CD4-positive, alpha-beta T cell (primary cell): ENCODE measurements around the gene TCAP. TPM values are rescaled to one million over a fixed set of nuclear protein-coding genes. Genes with fewer than 3 reads are reported as not detected.

Source experiments
- ATAC-seq: fragments of 200-7000 bp; cut with Tn5 transposase; one replicate; pipeline ENCODE4 v1.10.0; 2022; ENCODE audit warnings: mild to moderate bottlenecking; ENCODE audit not compliant: poor library complexity
- CTCF ChIA-PET: fragments of 350-600 bp; sonication (Branson Sonifier 250); formaldehyde crosslinking; loops from one replicate; lab custom pipeline; 2021; ENCODE audit warnings: antibody characterized with exemption, inconsistent platforms; lab: Charles Lee
- POLR2A ChIA-PET: fragments of 350-600 bp; sonication (Branson Sonifier 250); formaldehyde crosslinking; loops from one replicate; lab custom pipeline; 2021; ENCODE audit warnings: antibody characterized with exemption, inconsistent platforms; lab: Charles Lee
- DNase-seq, 14 experiments: peaks; one replicate each; pipeline ENCODE4 v3.0.0-alpha.2; 2013 to 2020; ENCODE audit warnings: mixed read lengths in 2 of 14
- H3K27ac ChIP-seq, 2 donors: one replicate each; pipeline versions ENCODE4 v1.5.1 to v1.7.0; 2013; ENCODE audit warnings: low read length in 2 of 2, low read depth in 1 of 2, mild to moderate bottlenecking in 1 of 2
- H3K27me3 ChIP-seq, 2 experiments: 1 replicate in 1 of 2; 2 replicates in 1 of 2; pipeline versions ENCODE4 v1.6.1 to v1.7.0; 2013; ENCODE audit warnings: low read length in 2 of 2, control low read depth in 1 of 2, mild to moderate bottlenecking in 1 of 2, moderate library complexity in 1 of 2; ENCODE audit not compliant: insufficient read depth in 2 of 2, control insufficient read depth in 1 of 2
- H3K36me3 ChIP-seq: one replicate; pipeline ENCODE4 v1.6.1; 2013; ENCODE audit warnings: low read length, control low read depth; ENCODE audit not compliant: insufficient read depth
- H3K4me1 ChIP-seq: one replicate; pipeline ENCODE4 v1.6.1; 2013; ENCODE audit warnings: low read length, control low read depth; ENCODE audit not compliant: insufficient read depth
- H3K4me3 ChIP-seq: one replicate; pipeline ENCODE4 v1.5.1; 2013; ENCODE audit warnings: mild to moderate bottlenecking, low read length, moderate library complexity
- H3K9me3 ChIP-seq, 2 experiments: 1 replicate in 1 of 2; 2 replicates in 1 of 2; pipeline versions ENCODE4 v1.6.1 to v1.7.0; 2013; ENCODE audit warnings: low read length in 2 of 2, mild to moderate bottlenecking in 2 of 2, control low read depth in 1 of 2, moderate library complexity in 1 of 2; ENCODE audit not compliant: control insufficient read depth in 1 of 2, insufficient read depth in 1 of 2
- H3K27ac Mint-ChIP-seq: one replicate; pipeline ENCODE4 v1.8.0; 2020; ENCODE audit warnings: mixed read lengths
- H3K27me3 Mint-ChIP-seq: one replicate; pipeline ENCODE4 v1.8.0; 2021; ENCODE audit warnings: mixed read lengths
- H3K36me3 Mint-ChIP-seq: one replicate; pipeline ENCODE4 v1.8.0; 2021; ENCODE audit warnings: low read depth, mixed read lengths
- H3K4me1 Mint-ChIP-seq: one replicate; pipeline ENCODE4 v1.8.0; 2021; ENCODE audit warnings: low read depth, mixed read lengths
- H3K4me3 Mint-ChIP-seq: one replicate; pipeline ENCODE4 v1.8.0; 2020; ENCODE audit warnings: mild to moderate bottlenecking, mixed read lengths
- H3K9me3 Mint-ChIP-seq: one replicate; pipeline ENCODE4 v1.8.0; 2020; ENCODE audit warnings: mixed read lengths
- intact Hi-C, 2 experiments: fragments of 100-400 bp; cut with DNase I in 1 of 2; cut with micrococcal nuclease in 1 of 2; formaldehyde crosslinking; loops; one replicate each; pipeline versions ENCODE4 v1.15.1 to v1.9.0; 2023 to 2025; cut with DNase I, micrococcal nuclease
- polyA plus RNA-seq, 2 donors: library from polyadenylated mRNA; unstranded; fragments of 120-200 nt; gene quantifications; one replicate each; pipeline ENCODE4 v1.2.1, GENCODE V29; 2013
- total RNA-seq, 174 experiments: library from RNA in 2 of 174; stranded (reverse) in 2 of 174; gene quantifications; one replicate each; pipeline ENCODE4 v1.2.3 and lab custom pipeline; 2021 to 2026
- TF ChIP-seq, protein P1 (sequence below): fragments of 200-600 bp; IDR thresholded peaks from one replicate; pipeline ENCODE4 v1.8.0; 2022; ENCODE audit warnings: antibody characterized with exemption, mild to moderate bottlenecking

The TCAP gene, protein sequence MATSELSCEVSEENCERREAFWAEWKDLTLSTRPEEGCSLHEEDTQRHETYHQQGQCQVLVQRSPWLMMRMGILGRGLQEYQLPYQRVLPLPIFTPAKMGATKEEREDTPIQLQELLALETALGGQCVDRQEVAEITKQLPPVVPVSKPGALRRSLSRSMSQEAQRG
- total RNA-seq (1 to 10 TPM; 6.4 TPM), total RNA-seq (lab: John Stamatoyannopoulos, UW) (0.09 to 4.8 (median 1.9) reads per million in 172 experiments)
- 1.6 TPM for polyA plus RNA-seq (2013, experiment 1 of 2)
- polyA plus RNA-seq (2013, experiment 2 of 2), result 8.4 TPM

- POLR2A ChIA-PET, result interaction anchor here (1.3 kb wide), 1 partner anchor 43 kb away, joined by 3 read pairs; no protein-coding TSS in a partner anchor
- TF ChIP-seq, protein P1, sequence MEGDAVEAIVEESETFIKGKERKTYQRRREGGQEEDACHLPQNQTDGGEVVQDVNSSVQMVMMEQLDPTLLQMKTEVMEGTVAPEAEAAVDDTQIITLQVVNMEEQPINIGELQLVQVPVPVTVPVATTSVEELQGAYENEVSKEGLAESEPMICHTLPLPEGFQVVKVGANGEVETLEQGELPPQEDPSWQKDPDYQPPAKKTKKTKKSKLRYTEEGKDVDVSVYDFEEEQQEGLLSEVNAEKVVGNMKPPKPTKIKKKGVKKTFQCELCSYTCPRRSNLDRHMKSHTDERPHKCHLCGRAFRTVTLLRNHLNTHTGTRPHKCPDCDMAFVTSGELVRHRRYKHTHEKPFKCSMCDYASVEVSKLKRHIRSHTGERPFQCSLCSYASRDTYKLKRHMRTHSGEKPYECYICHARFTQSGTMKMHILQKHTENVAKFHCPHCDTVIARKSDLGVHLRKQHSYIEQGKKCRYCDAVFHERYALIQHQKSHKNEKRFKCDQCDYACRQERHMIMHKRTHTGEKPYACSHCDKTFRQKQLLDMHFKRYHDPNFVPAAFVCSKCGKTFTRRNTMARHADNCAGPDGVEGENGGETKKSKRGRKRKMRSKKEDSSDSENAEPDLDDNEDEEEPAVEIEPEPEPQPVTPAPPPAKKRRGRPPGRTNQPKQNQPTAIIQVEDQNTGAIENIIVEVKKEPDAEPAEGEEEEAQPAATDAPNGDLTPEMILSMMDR, result no peak
Observed at GRCh38 chr17:39664581-39665561, at the start of gene TCAP. TCAP (plus strand) TSS chr17:39665349; CDS start chr17:39665360, 11 bp downstream.

GRCh38 chr17:39615434-39615833 is 49.7 kb upstream of the TCAP start:
- Histone ChIP-seq H3K36me3 (no peaks in the 10 kb centered on the region), H3K9me3 (peaks cover 0 to 5% of the 10 kb centered on the region in 2 experiments), H3K27me3 (peaks cover 0 to 3% of the 10 kb centered on the region in 2 experiments), H3K4me1 (peaks cover 18% of the 10 kb centered on the region), H3K27ac (no peak overlapping the region), H3K4me3 (no peak overlapping the region)
- Mint-ChIP-seq H3K27me3 (peaks cover 27% of the 10 kb centered on the region), H3K4me3 (peak overlapping the region; percentile 48), H3K4me1 (no peaks in the 10 kb centered on the region), H3K27ac (no peak overlapping the region), H3K36me3 (no peaks in the 10 kb centered on the region), H3K9me3 (no peaks in the 10 kb centered on the region)
- ATAC-seq (no peak), DNase-seq (no peak)
- CTCF ChIA-PET, result no interaction called here
- intact Hi-C loops, result no loop called here
- TF ChIP-seq, protein P1, result no peak
- POLR2A ChIA-PET, result interaction anchor here (1.3 kb wide), 1 partner anchor 8 kb away, joined by 3 read pairs; no protein-coding TSS in a partner anchor

More at GRCh38 chr17:39664581-39665561, at the start of gene TCAP:
- ATAC-seq, result no peak
- CTCF ChIA-PET, result interaction anchor here (0.7 to 2.0 kb wide), 4 partner anchors 10 to 43 kb away, joined by 3 to 8 read pairs (median 3); partner anchors contain the start of gene PGAP3
- DNase-seq, result no peak
- intact Hi-C loops, result loop anchor here in 1 of 2 experiments (5.0 kb wide), 1 partner anchor 87 kb away; no protein-coding TSS in a partner anchor
- Histone ChIP-seq H3K9me3 (no peaks in the 10 kb centered on the region), H3K27me3 (peaks cover 5 to 29% of the 10 kb centered on the region in 2 experiments), H3K27ac (no peak within 1 kb of the TSS), H3K36me3 (peaks cover 26% of the 10 kb centered on the region), H3K4me3 (no peak within 1 kb of the TSS), H3K4me1 (peaks cover 37% of the 10 kb centered on the region)
- Mint-ChIP-seq H3K27ac (no peak within 1 kb of the TSS), H3K9me3 (no peaks in the 10 kb centered on the region), H3K27me3 (peaks cover 24% of the 10 kb centered on the region), H3K4me3 (peak within 1 kb of the TSS; percentile 45), H3K4me1 (peaks cover 16% of the 10 kb centered on the region), H3K36me3 (peaks cover 36% of the 10 kb centered on the region)

GRCh38 chr17:39617100-39617445 is 48.1 kb upstream of the TCAP start:
- Mint-ChIP-seq H3K4me3 (peak overlapping the region; percentile 79), H3K9me3 (no peaks in the 10 kb centered on the region), H3K27me3 (peaks cover 24% of the 10 kb centered on the region), H3K4me1 (peaks cover 5% of the 10 kb centered on the region), H3K36me3 (no peaks in the 10 kb centered on the region), H3K27ac (no peak overlapping the region)
- no peak for ATAC-seq
- TF ChIP-seq, protein P1, result no peak
- POLR2A ChIA-PET, result no interaction called here
- intact Hi-C loops, result no loop called here
- Histone ChIP-seq H3K4me3 (peak overlapping the region; percentile 47), H3K27me3 (peaks cover 0 to 3% of the 10 kb centered on the region in 2 experiments), H3K27ac (no peak overlapping the region), H3K4me1 (peaks cover 23% of the 10 kb centered on the region), H3K9me3 (peaks cover 0 to 5% of the 10 kb centered on the region in 2 experiments), H3K36me3 (no peaks in the 10 kb centered on the region)
- CTCF ChIA-PET, result no interaction called here
- DNase-seq, result no peak
